ENCODE data around the gene EFNA4. TPM values are rescaled to one million over a fixed set of nuclear protein-coding genes. Genes with fewer than 3 reads are reported as not detected.

Gene EFNA4
- total and polyA plus RNA-seq, 3 experiments from 2014 or later: 3.0 to 3.7 (median 3.4) TPM

GRCh38 chr1:155072531-155073289 lies 9.2 kb downstream of the EFNA4 start:
- no peak for DNase-seq
- H3K4me3 Mint-ChIP-seq: peak overlapping the region in 1 of 7 donors; percentile 23
- ChIA-PET CTCF (interaction anchor here (1.1 to 4.7 kb wide), 3 partner anchors 12 to 22 kb away, joined by 4 to 39 read pairs (median 5); partner anchors contain the start of gene ADAM15), POLR2A (interaction anchor here (1.0 kb wide), 1 partner anchor 26 kb away, joined by 8 read pairs; no protein-coding TSS in a partner anchor)
- peaks cover 20% of the 10 kb centered on the region for H3K4me1 ChIP-seq (ENCODE audit: insufficient read depth, low read length)
- H3K4me1 Mint-ChIP-seq: peaks cover 14 to 41% (median 24%) of the 10 kb centered on the region in 3 donors
- H3K4me3 ChIP-seq (ENCODE audit: low read length): no peak overlapping the region
- H3K9me3 Mint-ChIP-seq: no peaks in the 10 kb centered on the region
- no peaks in the 10 kb centered on the region for H3K36me3 ChIP-seq (ENCODE audit: insufficient read depth, low read length)
- H3K27me3 ChIP-seq (ENCODE audit: insufficient read depth, low read length, poor library complexity, severe bottlenecking): no peaks in the 10 kb centered on the region
- peak overlapping the region in 1 of 8 donors; percentile 19 for H3K27ac Mint-ChIP-seq
- H3K36me3 Mint-ChIP-seq: peaks cover 0 to 7% (median 2%) of the 10 kb centered on the region in 3 donors
- H3K27ac ChIP-seq (ENCODE audit: low read depth, low read length): no peak overlapping the region
- no peaks in the 10 kb centered on the region for H3K27me3 Mint-ChIP-seq
- H3K9me3 ChIP-seq (ENCODE audit: low read length): no peaks in the 10 kb centered on the region

GRCh38 chr1:155073377-155074242 lies 10.1 kb downstream of the EFNA4 start:
- no peak for DNase-seq
- peaks cover 14 to 48% (median 24%) of the 10 kb centered on the region in 3 donors for H3K4me1 Mint-ChIP-seq

GRCh38 chr1:155075535-155075934 lies 12.0 kb downstream of the EFNA4 start:
- Histone ChIP-seq H3K4me1 (ENCODE audit: insufficient read depth, low read length) (peaks cover 38% of the 10 kb centered on the region), H3K4me3 (ENCODE audit: low read length) (no peak overlapping the region), H3K9me3 (ENCODE audit: low read length) (no peaks in the 10 kb centered on the region), H3K27me3 (ENCODE audit: insufficient read depth, low read length, poor library complexity, severe bottlenecking) (peaks cover 5% of the 10 kb centered on the region), H3K27ac (ENCODE audit: low read depth, low read length) (no peak overlapping the region), H3K36me3 (ENCODE audit: insufficient read depth, low read length) (no peaks in the 10 kb centered on the region)
- H3K27ac Mint-ChIP-seq: no peak overlapping the region
- no peak overlapping the region for H3K4me3 Mint-ChIP-seq
- ChIA-PET POLR2A (no interaction called here), CTCF (interaction anchor here (1.7 to 3.3 kb wide), 6 partner anchors 9 to 31 kb away, joined by 3 to 14 read pairs (median 8); partner anchors contain the start of gene EFNA4)
- peaks cover 20 to 57% (median 32%) of the 10 kb centered on the region in 3 donors for H3K4me1 Mint-ChIP-seq
- H3K9me3 Mint-ChIP-seq: no peaks in the 10 kb centered on the region
- H3K27me3 Mint-ChIP-seq: peaks cover 5 to 8% of the 10 kb centered on the region in 2 donors
- no peak for DNase-seq
- H3K36me3 Mint-ChIP-seq: no peaks in the 10 kb centered on the region

More at GRCh38 chr1:155073377-155074242, 10.1 kb downstream of the EFNA4 start:
- Histone ChIP-seq H3K9me3 (ENCODE audit: low read length) (no peaks in the 10 kb centered on the region), H3K4me1 (ENCODE audit: insufficient read depth, low read length) (peaks cover 26% of the 10 kb centered on the region), H3K27me3 (ENCODE audit: insufficient read depth, low read length, poor library complexity, severe bottlenecking) (no peaks in the 10 kb centered on the region), H3K27ac (ENCODE audit: low read depth, low read length) (no peak overlapping the region), H3K4me3 (ENCODE audit: low read length) (no peak overlapping the region), H3K36me3 (ENCODE audit: insufficient read depth, low read length) (no peaks in the 10 kb centered on the region)
- no peaks in the 10 kb centered on the region for H3K27me3 Mint-ChIP-seq
- ChIA-PET POLR2A (no interaction called here), CTCF (interaction anchor here (1.4 to 4.7 kb wide), 6 partner anchors 11 to 74 kb away, joined by 4 to 39 read pairs (median 8); no protein-coding TSS in a partner anchor)
- no peak overlapping the region for H3K27ac Mint-ChIP-seq
- peaks cover 0 to 3% (median 2%) of the 10 kb centered on the region in 3 donors for H3K36me3 Mint-ChIP-seq
- no peak overlapping the region for H3K4me3 Mint-ChIP-seq
- H3K9me3 Mint-ChIP-seq: no peaks in the 10 kb centered on the region

DNA sequence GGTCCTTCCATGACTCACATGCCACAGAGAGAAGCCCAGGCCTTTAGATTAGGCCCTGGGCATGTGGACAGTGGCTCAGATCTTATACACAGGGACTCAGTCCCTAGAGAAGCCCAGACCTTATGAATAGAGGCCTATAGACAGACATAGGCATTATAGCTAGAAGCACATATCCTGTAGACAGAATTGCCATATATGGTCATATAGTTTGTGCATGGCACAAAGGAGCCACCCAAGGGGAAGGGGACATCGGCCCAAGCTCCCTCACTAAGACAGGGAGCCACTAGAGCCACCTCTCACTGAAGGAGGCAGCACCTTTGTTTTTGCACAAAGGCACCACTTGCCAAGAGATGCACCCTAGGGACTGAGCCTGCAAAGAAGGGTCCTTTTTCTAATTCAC lies 12.8 kb downstream of the EFNA4 start:
- Histone ChIP-seq H3K27me3 (ENCODE audit: insufficient read depth, low read length, poor library complexity, severe bottlenecking) (peaks cover 14% of the 10 kb centered on the region), H3K4me3 (ENCODE audit: low read length) (no peak overlapping the region), H3K36me3 (ENCODE audit: insufficient read depth, low read length) (no peaks in the 10 kb centered on the region), H3K4me1 (ENCODE audit: insufficient read depth, low read length) (peaks cover 40% of the 10 kb centered on the region), H3K9me3 (ENCODE audit: low read length) (no peaks in the 10 kb centered on the region), H3K27ac (ENCODE audit: low read depth, low read length) (no peak overlapping the region)
- Mint-ChIP-seq H3K27ac (no peak overlapping the region), H3K27me3 (peaks cover 10 to 13% of the 10 kb centered on the region in 2 donors), H3K4me1 (peaks cover 23 to 55% (median 32%) of the 10 kb centered on the region in 3 donors), H3K36me3 (peaks cover 0 to under 1% (median 0%) of the 10 kb centered on the region in 3 donors), H3K4me3 (peak overlapping the region in 1 of 7 donors; percentile 60), H3K9me3 (peaks cover 0 to under 1% (median 0%) of the 10 kb centered on the region in 5 donors)
- DNase-seq: no peak
- ChIA-PET CTCF (interaction anchor here (0.7 to 3.3 kb wide), 5 partner anchors 9 to 15 kb away, joined by 3 to 12 read pairs (median 7); partner anchors contain the start of gene EFNA4), POLR2A (no interaction called here)

GRCh38 chr1:155077346-155077745 lies 13.8 kb downstream of the EFNA4 start:
- Histone ChIP-seq H3K27ac (ENCODE audit: low read depth, low read length) (no peak overlapping the region), H3K27me3 (ENCODE audit: insufficient read depth, low read length, poor library complexity, severe bottlenecking) (peaks cover 22% of the 10 kb centered on the region), H3K4me3 (ENCODE audit: low read length) (no peak overlapping the region), H3K4me1 (ENCODE audit: insufficient read depth, low read length) (peaks cover 46% of the 10 kb centered on the region), H3K9me3 (ENCODE audit: low read length) (no peaks in the 10 kb centered on the region), H3K36me3 (ENCODE audit: insufficient read depth, low read length) (no peaks in the 10 kb centered on the region)
- H3K4me3 Mint-ChIP-seq: peak overlapping the region in 6 of 7 donors; percentile 2 to 79 (median 34)
- peaks cover 0 to 2% (median 0%) of the 10 kb centered on the region in 3 donors for H3K36me3 Mint-ChIP-seq
- H3K27ac Mint-ChIP-seq: peak overlapping the region in 2 of 8 donors; percentile 5 to 38
- POLR2A ChIA-PET: interaction anchor here (1.2 kb wide), 1 partner anchor 23 kb away, joined by 3 read pairs; no protein-coding TSS in a partner anchor
- H3K4me1 Mint-ChIP-seq: peaks cover 25 to 53% (median 35%) of the 10 kb centered on the region in 3 donors
- peaks cover 18 to 20% of the 10 kb centered on the region in 2 donors for H3K27me3 Mint-ChIP-seq
- CTCF ChIA-PET: interaction anchor here (1.0 to 3.3 kb wide), 5 partner anchors 11 to 16 kb away, joined by 3 to 12 read pairs (median 7); partner anchors contain the start of gene EFNA4
- DNase-seq: no peak
- peaks cover 0 to 2% (median 0%) of the 10 kb centered on the region in 5 donors for H3K9me3 Mint-ChIP-seq

DNA sequence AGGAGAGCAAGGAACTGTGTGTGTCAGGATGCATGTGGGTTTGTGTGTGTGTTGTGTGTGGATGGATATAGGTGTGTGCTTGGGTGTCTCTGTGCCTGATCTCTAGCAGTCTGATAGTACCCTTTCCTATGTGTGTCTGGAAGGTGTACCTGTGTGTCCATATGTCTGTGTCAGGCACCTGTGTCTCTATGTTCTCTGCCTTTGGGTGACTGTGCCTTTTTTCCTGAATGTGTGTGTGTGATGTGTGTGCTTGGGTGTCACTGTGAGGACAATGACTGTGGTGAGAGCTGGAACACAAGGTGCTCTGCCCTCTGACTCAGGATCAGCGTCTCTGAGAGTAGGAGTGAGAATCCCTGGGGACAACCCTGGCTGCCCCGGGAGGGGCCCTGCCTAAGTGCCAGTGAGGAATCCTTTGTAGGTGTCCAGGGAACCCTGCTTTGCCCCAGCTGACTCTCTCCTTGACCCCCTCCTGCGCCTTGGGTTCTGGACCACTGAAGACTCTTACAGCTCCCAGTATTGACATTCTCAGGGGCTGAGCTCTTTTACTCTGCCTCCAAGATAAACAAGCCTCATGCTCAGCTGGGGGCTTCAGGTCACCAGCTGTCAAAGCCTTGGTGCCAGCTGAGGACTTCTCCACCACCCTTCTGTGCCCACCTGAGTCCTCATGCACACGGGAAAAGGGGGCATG lies 14.4 kb downstream of the EFNA4 start:
- no peaks in the 10 kb centered on the region for H3K9me3 ChIP-seq (ENCODE audit: low read length)
- peaks cover 23 to 26% of the 10 kb centered on the region in 2 donors for H3K27me3 Mint-ChIP-seq
- H3K27ac ChIP-seq (ENCODE audit: low read depth, low read length): peak overlapping the region; percentile 2
- ChIA-PET CTCF (interaction anchor here (0.8 to 1.0 kb wide), 3 partner anchors 14 to 16 kb away, joined by 3 read pairs; no protein-coding TSS in a partner anchor), POLR2A (interaction anchor here (1.2 kb wide), 1 partner anchor 23 kb away, joined by 3 read pairs; no protein-coding TSS in a partner anchor)
- peak overlapping the region; percentile 23 to 79 (median 66) for H3K4me3 Mint-ChIP-seq
- no peak for DNase-seq
- peak overlapping the region in 5 of 8 donors; percentile 2 to 37 (median 5) for H3K27ac Mint-ChIP-seq
- H3K36me3 ChIP-seq (ENCODE audit: insufficient read depth, low read length): no peaks in the 10 kb centered on the region
- H3K9me3 Mint-ChIP-seq: peaks cover 0 to 2% (median 0%) of the 10 kb centered on the region in 5 donors
- peaks cover 52% of the 10 kb centered on the region for H3K4me1 ChIP-seq (ENCODE audit: insufficient read depth, low read length)
- peaks cover 0 to 2% (median 0%) of the 10 kb centered on the region in 3 donors for H3K36me3 Mint-ChIP-seq
- H3K4me1 Mint-ChIP-seq: peaks cover 29 to 56% (median 37%) of the 10 kb centered on the region in 3 donors
- H3K4me3 ChIP-seq (ENCODE audit: low read length): no peak overlapping the region
- H3K27me3 ChIP-seq (ENCODE audit: insufficient read depth, low read length, poor library complexity, severe bottlenecking): peaks cover 27% of the 10 kb centered on the region

Data from CD8-positive, alpha-beta memory T cell (primary cell).